ENCODE results near the gene SHISA6. TPM values are rescaled to one million over a fixed set of nuclear protein-coding genes. Genes with fewer than 3 reads are reported as not detected.

The SHISA6 gene
- total RNA-seq, 1 donor from 2014 or later, result 3.3 TPM

GRCh38 chr17:11292491-11292890, 51.5 kb downstream of the SHISA6 start:
- no peaks in the 10 kb centered on the region for H3K9me3 ChIP-seq (ENCODE audit: low read depth)
- TF ChIP-seq EZH2phosphoT487 (IDR thresholded peaks at IDR 0.05), result no peak
- no peak for TF ChIP-seq CTCF (IDR thresholded peaks at IDR 0.05)
- TF ChIP-seq EZH2 (IDR thresholded peaks at IDR 0.05), result no peak
- no peaks in the 10 kb centered on the region for H3F3A ChIP-seq (ENCODE audit: low read depth)
- H2AFZ ChIP-seq (replicated peaks), result no peak overlapping the region
- no peak overlapping the region for H3K4me3 Mint-ChIP-seq
- no peaks in the 10 kb centered on the region for H3K4me1 ChIP-seq
- no peak overlapping the region for H3K27ac ChIP-seq
- H3K9me3 Mint-ChIP-seq, result no peaks in the 10 kb centered on the region
- H4K20me1 ChIP-seq (ENCODE audit: low read depth), result no peaks in the 10 kb centered on the region
- H3K4me2 ChIP-seq, result no peak overlapping the region
- DNase-seq (ENCODE audit: low spot score), result no peak
- H3K27me3 Mint-ChIP-seq (ENCODE audit: insufficient read depth, low read depth), result peaks cover 8% of the 10 kb centered on the region
- H3K79me2 ChIP-seq (ENCODE audit: low read depth), result no peaks in the 10 kb centered on the region
- H3K36me3 ChIP-seq, result no peaks in the 10 kb centered on the region
- no peaks in the 10 kb centered on the region for H3K36me3 Mint-ChIP-seq
- no peak overlapping the region for H3K4me3 ChIP-seq
- H3K27me3 ChIP-seq, result no peaks in the 10 kb centered on the region
- H3K9ac ChIP-seq, result no peak overlapping the region
- no peaks in the 10 kb centered on the region for H3K4me1 Mint-ChIP-seq
- H3K27ac Mint-ChIP-seq, result no peak overlapping the region

- Histone ChIP-seq H3K79me2 (ENCODE audit: low read depth) (no peaks in the 10 kb centered on the region), H4K20me1 (ENCODE audit: low read depth) (no peaks in the 10 kb centered on the region), H3K9me3 (ENCODE audit: low read depth) (no peaks in the 10 kb centered on the region), H3K27me3 (no peaks in the 10 kb centered on the region), H3K4me3 (no peak overlapping the region), H3F3A (ENCODE audit: low read depth) (no peaks in the 10 kb centered on the region), H3K36me3 (no peaks in the 10 kb centered on the region), H2AFZ (replicated peaks) (no peak overlapping the region), H3K4me1 (no peaks in the 10 kb centered on the region), H3K4me2 (no peak overlapping the region), H3K27ac (no peak overlapping the region), H3K9ac (no peak overlapping the region)
- TF ChIP-seq EZH2 (IDR thresholded peaks at IDR 0.05), result no peak
- no peak for TF ChIP-seq EZH2phosphoT487 (IDR thresholded peaks at IDR 0.05)
- no peak for TF ChIP-seq CTCF (IDR thresholded peaks at IDR 0.05)
- Mint-ChIP-seq H3K9me3 (no peaks in the 10 kb centered on the region), H3K4me3 (no peak overlapping the region), H3K27ac (no peak overlapping the region), H3K4me1 (no peaks in the 10 kb centered on the region), H3K27me3 (ENCODE audit: insufficient read depth, low read depth) (peaks cover 12% of the 10 kb centered on the region), H3K36me3 (no peaks in the 10 kb centered on the region)
- DNase-seq (ENCODE audit: low spot score), result no peak
These were observed 52.5 kb downstream of the SHISA6 start for GRCh38 chr17:11293480-11293879.

GRCh38 chr17:11294826-11295225, 53.8 kb downstream of the SHISA6 start:
- Mint-ChIP-seq H3K27ac (no peak overlapping the region), H3K9me3 (no peaks in the 10 kb centered on the region)
- H3K4me1 ChIP-seq, result no peaks in the 10 kb centered on the region

More at GRCh38 chr17:11294826-11295225, 53.8 kb downstream of the SHISA6 start:
- DNase-seq (ENCODE audit: low spot score), result no peak
- Histone ChIP-seq H3K4me2 (no peak overlapping the region), H2AFZ (replicated peaks) (no peak overlapping the region), H3K36me3 (no peaks in the 10 kb centered on the region), H3K4me3 (no peak overlapping the region), H3F3A (ENCODE audit: low read depth) (no peaks in the 10 kb centered on the region), H3K27ac (no peak overlapping the region), H3K27me3 (no peaks in the 10 kb centered on the region), H3K9me3 (ENCODE audit: low read depth) (no peaks in the 10 kb centered on the region), H4K20me1 (ENCODE audit: low read depth) (no peaks in the 10 kb centered on the region), H3K9ac (no peak overlapping the region), H3K79me2 (ENCODE audit: low read depth) (no peaks in the 10 kb centered on the region)
- H3K4me1 Mint-ChIP-seq, result no peaks in the 10 kb centered on the region
- no peaks in the 10 kb centered on the region for H3K36me3 Mint-ChIP-seq
- peaks cover 16% of the 10 kb centered on the region for H3K27me3 Mint-ChIP-seq (ENCODE audit: insufficient read depth, low read depth)
- TF ChIP-seq EZH2 (IDR thresholded peaks at IDR 0.05), result no peak
- no peak for TF ChIP-seq EZH2phosphoT487 (IDR thresholded peaks at IDR 0.05)
- TF ChIP-seq CTCF (IDR thresholded peaks at IDR 0.05), result no peak
- H3K4me3 Mint-ChIP-seq, result no peak overlapping the region
